T-cell (primary cell): ENCODE measurements around the gene OR5B21. TPM values are rescaled to one million over a fixed set of nuclear protein-coding genes. Genes with fewer than 3 reads are reported as not detected.

Experiments used
- ATAC-seq, 4 experiments: fragments of 200-7000 bp in 3 of 4; fragments of 150-1000 bp in 1 of 4; cut with Tn5 transposase; replicated peaks in 1 of 4; 1 replicate in 3 of 4; 2 replicates in 1 of 4; pipeline ENCODE4 v1.10.0; 2021; ENCODE audit warnings: moderate library complexity in 3 of 4, mild to moderate bottlenecking in 2 of 4, moderate number of reproducible peaks in 1 of 4
- CTCF ChIA-PET, 2 donors: fragments of 300-600 bp; sonication (Branson Sonifier 250); formaldehyde crosslinking; loops; one replicate each; lab custom pipeline; 2022; ENCODE audit warnings: antibody characterized with exemption in 2 of 2; lab: Charles Lee
- POLR2A ChIA-PET, 2 donors: fragments of 300-600 bp; sonication (Branson Sonifier 250); formaldehyde crosslinking; loops; one replicate each; lab custom pipeline; 2022; ENCODE audit warnings: antibody characterized with exemption in 2 of 2; lab: Charles Lee
- DNase-seq, 35 experiments: peaks; one replicate each; pipeline versions ENCODE4 v3.0.0 to v3.0.0-alpha.2; 2013 to 2023
- H3K27ac ChIP-seq: one replicate; pipeline ENCODE4 v1.5.1; 2013; ENCODE audit warnings: low read length
- H3K27me3 ChIP-seq, 2 experiments: replicated peaks in 1 of 2; 1 replicate in 1 of 2; 2 replicates in 1 of 2; pipeline versions ENCODE4 v1.6.1 to v1.7.0; 2013; ENCODE audit warnings: low read length in 1 of 2, mixed read lengths in 1 of 2; ENCODE audit not compliant: control insufficient read depth in 2 of 2, insufficient read depth in 2 of 2; ENCODE audit errors: extremely low read depth in 1 of 2
- H3K36me3 ChIP-seq, 2 donors: 1 replicate in 1 of 2; 2 replicates in 1 of 2; pipeline versions ENCODE4 v1.6.1 to v1.7.0; 2013; ENCODE audit warnings: low read length in 1 of 2; ENCODE audit not compliant: control insufficient read depth in 2 of 2, insufficient read depth in 1 of 2; ENCODE audit errors: extremely low read depth in 1 of 2
- H3K4me1 ChIP-seq, 2 experiments: 1 replicate in 1 of 2; 2 replicates in 1 of 2; pipeline versions ENCODE4 v1.6.1 to v1.7.0; 2013; ENCODE audit warnings: low read length in 2 of 2, mixed read lengths in 1 of 2; ENCODE audit not compliant: insufficient read depth in 2 of 2, control insufficient read depth in 1 of 2; ENCODE audit errors: extremely low read depth in 1 of 2
- H3K4me3 ChIP-seq, 2 donors: 1 replicate in 1 of 2; 2 replicates in 1 of 2; pipeline versions ENCODE4 v1.5.1 to v1.7.0; 2013; ENCODE audit warnings: mild to moderate bottlenecking in 2 of 2, low read length in 1 of 2, moderate library complexity in 1 of 2; ENCODE audit not compliant: control insufficient read depth in 1 of 2; ENCODE audit errors: extremely low read depth in 1 of 2
- H3K9me3 ChIP-seq: 2 replicates; pipeline ENCODE4 v1.7.0; 2013
- H3K27ac Mint-ChIP-seq, 2 donors: one replicate each; pipeline ENCODE4 v1.8.0; 2020 to 2021; ENCODE audit warnings: mild to moderate bottlenecking in 2 of 2, mixed read lengths in 2 of 2
- H3K27me3 Mint-ChIP-seq, 2 donors: one replicate each; pipeline ENCODE4 v1.8.0; 2021 to 2022; ENCODE audit warnings: mixed read lengths in 2 of 2
- H3K36me3 Mint-ChIP-seq: one replicate; pipeline ENCODE4 v1.8.0; 2021; ENCODE audit warnings: mixed read lengths
- H3K4me1 Mint-ChIP-seq, 3 donors: one replicate each; pipeline ENCODE4 v1.8.0; 2020 to 2022; ENCODE audit warnings: mixed read lengths in 3 of 3, mild to moderate bottlenecking in 1 of 3
- H3K4me3 Mint-ChIP-seq, 3 donors: one replicate each; pipeline ENCODE4 v1.8.0; 2020 to 2022; ENCODE audit warnings: mild to moderate bottlenecking in 3 of 3, mixed read lengths in 3 of 3, moderate library complexity in 3 of 3
- H3K9me3 Mint-ChIP-seq, 3 donors: one replicate each; pipeline ENCODE4 v1.8.0; 2020 to 2022; ENCODE audit warnings: mixed read lengths in 3 of 3
- WGBS: methylation state at CpG from one replicate; pipeline ENCODE4 v1.1.5; 2013; ENCODE audit warnings: missing lambda C conversion rate; ENCODE audit not compliant: insufficient coverage; 5-methylcytosine and 5-hydroxymethylcytosine counted together
- total RNA-seq, 35 experiments: library from RNA in 6 of 35; stranded (reverse) in 6 of 35; fragments of 120-200 nt in 1 of 35; gene quantifications; one replicate each; pipeline versions ENCODE4 v1.2.1 to v1.2.4 and lab custom pipeline; 2013 to 2026

The OR5B21 gene
- total RNA-seq, 5 donors from 2014 or later (not counting 1 experiment from before 2014, with no cell fraction given): 0.46 to 0.95 (median 0.72) TPM; not detected in 1

DNA sequence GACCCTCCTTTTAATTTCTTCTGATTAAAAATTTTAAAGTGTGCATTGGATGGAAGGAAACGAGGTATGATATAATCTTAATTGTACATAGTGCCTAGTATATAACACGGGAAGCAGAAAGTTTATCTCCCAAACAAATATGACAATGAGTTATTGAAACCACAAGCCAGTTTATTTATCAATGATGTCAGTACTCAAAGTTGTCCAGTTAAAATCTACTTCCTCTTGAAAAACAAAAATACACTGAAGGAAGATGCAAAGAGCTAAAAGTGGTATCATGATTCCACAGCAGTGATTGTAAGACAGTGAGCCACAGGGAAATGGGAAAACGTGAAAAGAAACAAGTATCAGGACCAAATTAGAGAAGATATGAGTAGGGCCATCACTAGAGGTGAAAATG lies 18.8 kb upstream of the OR5B21 start:
- H3K27ac Mint-ChIP-seq: peak overlapping the region; percentile 74 to 91

DNA sequence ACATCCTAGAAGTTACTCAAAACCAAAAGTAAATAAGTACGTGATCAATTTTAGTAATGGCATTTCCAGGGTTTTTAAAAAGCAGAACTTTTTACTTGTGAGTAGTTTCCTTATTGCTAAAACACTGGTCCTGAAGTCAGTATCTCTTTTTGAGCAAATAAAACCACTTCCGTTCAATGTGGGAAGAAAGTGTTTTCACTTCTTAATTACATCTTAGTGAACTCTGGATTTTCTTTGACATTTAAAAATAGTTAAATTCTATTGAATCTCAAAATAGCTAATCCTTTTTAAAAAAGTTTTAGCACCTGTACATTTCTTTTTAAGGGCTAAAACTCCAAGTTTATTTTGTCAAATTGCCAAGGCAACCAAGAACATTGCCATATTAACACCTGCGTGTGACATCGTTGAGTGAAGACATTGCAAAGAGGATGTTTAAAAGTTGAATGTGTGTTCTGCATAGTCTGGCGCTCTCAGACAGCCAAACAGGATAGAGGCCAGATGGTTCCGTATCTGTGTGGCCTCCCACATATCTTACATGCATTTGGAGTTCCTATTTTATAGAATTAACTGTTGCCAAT lies 17.2 kb upstream of the OR5B21 start:
- peak in 30 of 35 experiments; percentile 10 to 76 (median 34) for DNase-seq
- peak overlapping the region; percentile 88 for H3K27ac ChIP-seq
- H3K27me3 ChIP-seq: no peaks in the 10 kb centered on the region
- peaks cover 24 to 58% of the 10 kb centered on the region in 2 experiments for H3K4me1 ChIP-seq
- H3K27me3 Mint-ChIP-seq: no peaks in the 10 kb centered on the region
- ChIA-PET CTCF (interaction anchor here (0.6 to 2.0 kb wide), 7 partner anchors 18 to 1041 kb away, joined by 3 to 11 read pairs (median 4); no protein-coding TSS in a partner anchor), POLR2A (interaction anchor here (0.6 to 1.1 kb wide), 4 partner anchors 20 to 939 kb away, joined by 3 to 5 read pairs (median 4); no protein-coding TSS in a partner anchor)
- H3K4me1 Mint-ChIP-seq: peaks cover 71 to 80% (median 73%) of the 10 kb centered on the region in 3 donors
- WGBS: no CpG with 5 or more reads among the region's 6 CpGs
- H3K4me3 ChIP-seq: peak overlapping the region; percentile 10 to 20
- no peaks in the 10 kb centered on the region for H3K9me3 Mint-ChIP-seq
- H3K4me3 Mint-ChIP-seq: peak overlapping the region; percentile 68 to 73 (median 69)
- ATAC-seq: peak; percentile 72 to 85 (median 74)
- H3K36me3 ChIP-seq: peaks cover 7 to 22% of the 10 kb centered on the region in 2 donors
- H3K36me3 Mint-ChIP-seq: peaks cover 26% of the 10 kb centered on the region
- H3K9me3 ChIP-seq: no peaks in the 10 kb centered on the region
- H3K27ac Mint-ChIP-seq: peak overlapping the region; percentile 91 to 93

More for the DNA sequence above, 18.8 kb upstream of the OR5B21 start:
- Histone ChIP-seq H3K36me3 (peaks cover 7 to 27% of the 10 kb centered on the region in 2 donors), H3K4me1 (peaks cover 33 to 48% of the 10 kb centered on the region in 2 experiments), H3K27ac (peak overlapping the region; percentile 88), H3K4me3 (no peak overlapping the region), H3K27me3 (no peaks in the 10 kb centered on the region), H3K9me3 (no peaks in the 10 kb centered on the region)
- ATAC-seq (no peak), DNase-seq (no peak)
- Mint-ChIP-seq H3K27me3 (no peaks in the 10 kb centered on the region), H3K4me1 (peaks cover 77 to 83% (median 81%) of the 10 kb centered on the region in 3 donors), H3K9me3 (no peaks in the 10 kb centered on the region), H3K36me3 (peaks cover 37% of the 10 kb centered on the region), H3K4me3 (no peak overlapping the region)
- ChIA-PET CTCF (interaction anchor here in 1 of 2 donors (2.0 kb wide), 1 partner anchor 42 kb away, joined by 11 read pairs; no protein-coding TSS in a partner anchor), POLR2A (interaction anchor here in 1 of 2 donors (0.6 kb wide), 2 partner anchors 1142 to 1193 kb away, joined by 3 read pairs; no protein-coding TSS in a partner anchor)
- WGBS: 100% methylated on average over 1 of the region's 3 CpGs

DNA sequence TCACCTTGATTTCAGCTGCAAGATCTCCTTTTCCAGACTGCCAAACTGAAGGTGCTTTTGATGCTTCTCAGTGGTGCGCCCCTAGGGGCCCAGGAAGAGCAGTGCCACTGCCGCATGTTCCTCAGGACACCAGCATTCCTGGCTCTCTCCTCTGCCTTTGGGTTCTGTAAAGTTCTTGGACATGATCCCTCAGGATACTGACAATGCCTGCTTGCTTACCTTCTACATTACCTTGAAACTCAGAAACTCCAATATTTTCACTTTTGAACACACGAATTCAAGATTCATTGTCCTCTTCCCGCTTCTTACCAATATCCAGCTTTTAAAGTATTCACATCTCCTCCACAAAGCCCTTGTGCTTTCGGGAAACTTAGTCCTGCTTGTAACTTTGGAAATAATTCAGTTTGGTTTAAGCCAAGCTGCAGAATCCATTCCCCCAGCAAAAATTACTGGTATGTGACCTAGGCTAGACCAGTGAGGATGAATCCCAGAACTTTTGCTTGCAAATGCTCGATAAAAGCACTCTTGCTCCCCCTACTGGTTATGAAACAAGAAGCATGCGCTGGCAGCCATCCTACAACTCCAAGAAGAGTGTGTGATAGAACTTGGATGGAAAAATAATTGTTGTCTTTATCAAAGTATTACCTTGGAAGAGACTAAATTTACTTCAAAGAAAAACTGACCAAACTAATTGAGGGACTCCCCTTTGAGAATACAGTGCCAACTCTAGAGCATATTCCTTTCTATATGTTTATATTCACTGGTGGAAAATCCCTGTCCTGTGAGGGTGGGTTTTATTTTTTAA lies 16.5 kb upstream of the OR5B21 start:
- H3K27me3 Mint-ChIP-seq: no peaks in the 10 kb centered on the region
- ChIA-PET CTCF (interaction anchor here (0.6 to 2.0 kb wide), 11 partner anchors 23 to 1054 kb away, joined by 3 to 11 read pairs (median 4); partner anchors contain the start of gene LPXN (in 1 of the 2)), POLR2A (interaction anchor here (0.6 to 1.0 kb wide), 5 partner anchors 11 to 1095 kb away, joined by 3 to 5 read pairs (median 4); no protein-coding TSS in a partner anchor)
- ATAC-seq: peak; percentile 52 to 64 (median 59)
- peak overlapping the region; percentile 68 to 73 (median 69) for H3K4me3 Mint-ChIP-seq
- H3K4me1 ChIP-seq: peaks cover 17 to 54% of the 10 kb centered on the region in 2 experiments
- H3K9me3 Mint-ChIP-seq: no peaks in the 10 kb centered on the region
- no peaks in the 10 kb centered on the region for H3K27me3 ChIP-seq
- peaks cover 7 to 20% of the 10 kb centered on the region in 2 donors for H3K36me3 ChIP-seq
- H3K27ac Mint-ChIP-seq: peak overlapping the region; percentile 91 to 93
- H3K27ac ChIP-seq: peak overlapping the region; percentile 88
- peak in 30 of 35 experiments; percentile 11 to 85 (median 33) for DNase-seq
- H3K36me3 Mint-ChIP-seq: peaks cover 20% of the 10 kb centered on the region
- 26% methylated on average over 2 of the region's 7 CpGs for WGBS
- peak overlapping the region; percentile 10 to 20 for H3K4me3 ChIP-seq
- H3K9me3 ChIP-seq: no peaks in the 10 kb centered on the region
- H3K4me1 Mint-ChIP-seq: peaks cover 66 to 73% (median 67%) of the 10 kb centered on the region in 3 donors

- ChIA-PET CTCF (no interaction called here), POLR2A (no interaction called here)
- 74% methylated on average over 5 of the region's 5 CpGs for WGBS
- H3K9me3 ChIP-seq: no peaks in the 10 kb centered on the region
- Mint-ChIP-seq H3K4me3 (no peak overlapping the region), H3K27me3 (no peaks in the 10 kb centered on the region), H3K27ac (no peak overlapping the region), H3K36me3 (peaks cover 4% of the 10 kb centered on the region), H3K4me1 (no peaks in the 10 kb centered on the region), H3K9me3 (no peaks in the 10 kb centered on the region)
- peak in 1 of 35 experiments; percentile 51 for DNase-seq
- H3K4me3 ChIP-seq: no peak overlapping the region
- H3K36me3 ChIP-seq: no peaks in the 10 kb centered on the region
- peak in 2 of 4 experiments; percentile 20 to 53 for ATAC-seq
- no peak overlapping the region for H3K27ac ChIP-seq
- no peaks in the 10 kb centered on the region for H3K4me1 ChIP-seq
- H3K27me3 ChIP-seq: no peaks in the 10 kb centered on the region
These were observed 6.0 kb upstream of the OR5B21 start for GRCh38 chr11:58513747-58514367.

- Histone ChIP-seq H3K4me1 (no peaks in the 10 kb centered on the region), H3K27me3 (no peaks in the 10 kb centered on the region), H3K9me3 (no peaks in the 10 kb centered on the region), H3K4me3 (no peak overlapping the region), H3K27ac (no peak overlapping the region), H3K36me3 (no peaks in the 10 kb centered on the region)
- H3K4me1 Mint-ChIP-seq: no peaks in the 10 kb centered on the region
- H3K36me3 Mint-ChIP-seq: peaks cover 19% of the 10 kb centered on the region
- CTCF ChIA-PET: no interaction called here
- H3K27ac Mint-ChIP-seq: no peak overlapping the region
- WGBS: 100% methylated on average over 1 of the region's 3 CpGs
- ATAC-seq: no peak
- DNase-seq: no peak
- H3K9me3 Mint-ChIP-seq: no peaks in the 10 kb centered on the region
- POLR2A ChIA-PET: no interaction called here
- H3K27me3 Mint-ChIP-seq: no peaks in the 10 kb centered on the region
- H3K4me3 Mint-ChIP-seq: no peak overlapping the region
These were observed 3.7 kb upstream of the OR5B21 start for GRCh38 chr11:58511636-58512035.

DNA sequence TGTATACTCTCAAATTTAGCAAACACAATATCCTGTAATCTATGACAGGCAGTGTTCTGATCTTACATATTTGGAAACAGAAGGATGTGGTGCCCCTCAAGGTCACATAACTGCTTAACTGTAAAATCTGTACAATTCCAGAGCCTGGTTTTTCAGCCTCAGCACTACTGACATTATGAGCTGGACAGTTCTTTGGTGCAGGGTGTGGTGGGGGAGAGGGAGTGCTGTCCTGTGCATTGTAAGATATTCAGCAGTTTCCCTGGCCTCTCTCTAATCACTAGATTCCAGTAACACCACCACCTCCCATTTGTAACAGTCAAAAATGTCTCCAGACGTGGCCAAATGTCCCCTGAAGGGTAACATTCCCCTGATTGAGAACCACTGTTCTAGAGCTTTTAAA lies 1.8 kb upstream of the OR5B21 start:
- POLR2A ChIA-PET: no interaction called here
- H3K27me3 Mint-ChIP-seq: no peaks in the 10 kb centered on the region
- H3K4me1 Mint-ChIP-seq: no peaks in the 10 kb centered on the region
- WGBS: no CpG with 5 or more reads among the region's 1 CpG
- Histone ChIP-seq H3K27ac (no peak overlapping the region), H3K9me3 (no peaks in the 10 kb centered on the region), H3K4me3 (no peak overlapping the region), H3K27me3 (no peaks in the 10 kb centered on the region), H3K4me1 (no peaks in the 10 kb centered on the region), H3K36me3 (no peaks in the 10 kb centered on the region)
- DNase-seq (no peak), ATAC-seq (no peak)
- H3K36me3 Mint-ChIP-seq: peaks cover 27% of the 10 kb centered on the region
- no peak overlapping the region for H3K27ac Mint-ChIP-seq
- CTCF ChIA-PET: interaction anchor here in 1 of 2 donors (0.6 kb wide), 1 partner anchor 288 kb away, joined by 3 read pairs; no protein-coding TSS in a partner anchor
- no peak overlapping the region for H3K4me3 Mint-ChIP-seq
- H3K9me3 Mint-ChIP-seq: no peaks in the 10 kb centered on the region
